K562 (cell line): Measurements from ENCODE around the gene CPSF7. TPM values are rescaled to one million over a fixed set of nuclear protein-coding genes. Genes with fewer than 3 reads are reported as not detected.

ENCODE experiments used
- CTBP1 ChIP-seq: fragments of 450-650 bp; IDR thresholded peaks from 2 replicates; pipeline ENCODE4 v1.6.1; 2016; ENCODE audit warnings: borderline replicate concordance
- ETS2 ChIP-seq: IDR thresholded peaks from 2 replicates; pipeline ENCODE4 v1.6.1; 2016; ENCODE audit warnings: borderline replicate concordance, missing genetic modification characterization, mild to moderate bottlenecking, moderate library complexity, missing compliant biosample characterization; ENCODE audit not compliant: poor library complexity, severe bottlenecking
- ETV6 ChIP-seq, 3 experiments: fragments of 150-350 bp in 1 of 3; sonication (generic) in 1 of 3; formaldehyde crosslinking in 1 of 3; IDR thresholded peaks; 2 replicates each; pipeline versions ENCODE4 v1.6.1 to v1.8.0; 2014 to 2022; ENCODE audit warnings: borderline replicate concordance in 2 of 3, low read depth in 2 of 3, antibody characterized with exemption in 1 of 3, low read length in 1 of 3, mild to moderate bottlenecking in 1 of 3, missing genetic modification reagents in 1 of 3
- FOXJ3 ChIP-seq: sonication (generic); formaldehyde crosslinking; IDR thresholded peaks from 2 replicates; pipeline ENCODE4 v1.4.0; 2020; ENCODE audit warnings: mild to moderate bottlenecking, missing genetic modification reagents
- NCOA1 ChIP-seq: fragments of 450-650 bp; IDR thresholded peaks from 2 replicates; pipeline ENCODE4 v1.6.1; 2016; ENCODE audit warnings: low read depth
- NR2C2 ChIP-seq, 2 experiments: fragments of 200-800 bp in 1 of 2; sonication (Bioruptor generic) in 1 of 2; sonication (generic) in 1 of 2; formaldehyde crosslinking in 1 of 2; IDR thresholded peaks; 2 replicates each; pipeline versions ENCODE4 v1.6.1 to v1.8.0; 2016 to 2022; ENCODE audit warnings: mild to moderate bottlenecking in 1 of 2, missing compliant biosample characterization in 1 of 2, missing genetic modification characterization in 1 of 2, missing genetic modification reagents in 1 of 2
- PHF20 ChIP-seq: fragments of 450-650 bp; IDR thresholded peaks from 2 replicates; pipeline ENCODE4 v1.6.1; 2018; ENCODE audit not compliant: partially characterized antibody
- RB1 ChIP-seq: fragments of 450-650 bp; IDR thresholded peaks from 2 replicates; pipeline ENCODE4 v1.6.1; 2017; ENCODE audit warnings: low read depth, mild to moderate bottlenecking
- RBBP5 ChIP-seq: fragments of 200-600 bp; sonication (generic); IDR thresholded peaks from 2 replicates; pipeline ENCODE4 v1.6.1; 2012; ENCODE audit warnings: borderline replicate concordance, mild to moderate bottlenecking, low read length, control low read depth, inconsistent platforms; ENCODE audit not compliant: insufficient read depth, poor library complexity, severe bottlenecking
- SMAD1 ChIP-seq: fragments of 150-350 bp; IDR thresholded peaks from 2 replicates; pipeline ENCODE4 v1.6.1; 2014; ENCODE audit warnings: low read length, low read depth; ENCODE audit not compliant: partially characterized antibody
- TBP ChIP-seq: optimal IDR thresholded peaks from 2 replicates; pipeline ENCODE3; 2011; ENCODE audit warnings: low read depth, low read length, improper control_type of control experiment
- TCF7L2 ChIP-seq: fragments of 150-350 bp; IDR thresholded peaks from 2 replicates; pipeline ENCODE4 v1.6.1; 2016; ENCODE audit warnings: low read depth, mild to moderate bottlenecking, low read length, moderate library complexity
- U2AF1 ChIP-seq: fragments of 200-400 bp; formaldehyde crosslinking; optimal IDR thresholded peaks from 2 replicates; pipeline ENCODE3; 2017; ENCODE audit warnings: mild to moderate bottlenecking, low read depth, low read length, moderate library complexity
- ZBTB11 ChIP-seq, 3 experiments: fragments of 200-800 bp in 1 of 3; fragments of 250-450 bp in 1 of 3; fragments of 450-650 bp in 1 of 3; sonication (Bioruptor Pico) in 1 of 3; sonication (Bioruptor generic) in 1 of 3; formaldehyde crosslinking in 1 of 3; IDR thresholded peaks; 2 replicates each; pipeline versions ENCODE4 v1.6.1 to v1.8.0; 2016 to 2022; ENCODE audit warnings: mild to moderate bottlenecking in 2 of 3, missing genetic modification characterization in 2 of 3, missing compliant biosample characterization in 1 of 3, moderate library complexity in 1 of 3
- ZFP1 ChIP-seq: fragments of 450-650 bp; formaldehyde crosslinking; IDR thresholded peaks from 2 replicates; pipeline ENCODE4 v1.4.0; 2020; ENCODE audit warnings: mild to moderate bottlenecking, mixed read lengths
- ZNF12 ChIP-seq: sonication (generic); formaldehyde crosslinking; IDR thresholded peaks from 2 replicates; pipeline ENCODE4 v1.4.0; 2020; ENCODE audit warnings: mild to moderate bottlenecking, missing genetic modification reagents
- ZNF232 ChIP-seq: sonication (generic); formaldehyde crosslinking; IDR thresholded peaks from 2 replicates; pipeline ENCODE4 v1.8.0; 2022; ENCODE audit warnings: mild to moderate bottlenecking, missing genetic modification reagents
- ZNF324 ChIP-seq: fragments of 250-450 bp; sonication (Bioruptor Pico); IDR thresholded peaks from 2 replicates; pipeline ENCODE4 v1.4.0; 2020; ENCODE audit warnings: mild to moderate bottlenecking
- ZNF644 ChIP-seq: fragments of 200-800 bp; sonication (Bioruptor generic); IDR thresholded peaks from 2 replicates; pipeline ENCODE4 v1.6.1; 2016; ENCODE audit warnings: low read depth, missing genetic modification characterization, missing compliant biosample characterization
- polyA plus RNA-seq, 8 experiments: library from polyadenylated mRNA; depleted of rRNA in 4 of 8; stranded (reverse) in 5 of 8; unstranded in 3 of 8; fragments of >200 nt; fragmentation: Nextera tagmentation in 2 of 8; fragmentation: Illumina TruSeq in 1 of 8; extraction: Ambion mirVana in 2 of 8; extraction: Trizol in 1 of 8; gene quantifications; 2 replicates each; pipeline versions ENCODE4 v1.2.1 to v1.2.3, GENCODE V29; 2011 to 2014; ENCODE audit warnings: inconsistent platforms in 1 of 8, missing spikeins in 1 of 8
- total RNA-seq, 7 experiments: library from RNA; depleted of rRNA in 6 of 7; stranded (reverse); fragments of >200 nt in 6 of 7; fragmentation: Illumina TruSeq in 2 of 7; extraction: Trizol in 2 of 7; gene quantifications; 2 replicates each; pipeline versions ENCODE4 v1.2.1 to v1.2.3, GENCODE V29; 2011 to 2021; ENCODE audit warnings: low replicate concordance in 1 of 7
- TF ChIP-seq, protein P1 (sequence below): sonication (generic); formaldehyde crosslinking; IDR thresholded peaks from 2 replicates; pipeline ENCODE4 v1.8.1; 2023; ENCODE audit warnings: mild to moderate bottlenecking, missing genetic modification reagents

Gene CPSF7
- total and polyA plus RNA-seq, 9 of the 15 experiments (the other 6 are each of a cell fraction or from before 2014, with no cell fraction given) = 14.8 to 104 (median 44.1) TPM

DNA sequence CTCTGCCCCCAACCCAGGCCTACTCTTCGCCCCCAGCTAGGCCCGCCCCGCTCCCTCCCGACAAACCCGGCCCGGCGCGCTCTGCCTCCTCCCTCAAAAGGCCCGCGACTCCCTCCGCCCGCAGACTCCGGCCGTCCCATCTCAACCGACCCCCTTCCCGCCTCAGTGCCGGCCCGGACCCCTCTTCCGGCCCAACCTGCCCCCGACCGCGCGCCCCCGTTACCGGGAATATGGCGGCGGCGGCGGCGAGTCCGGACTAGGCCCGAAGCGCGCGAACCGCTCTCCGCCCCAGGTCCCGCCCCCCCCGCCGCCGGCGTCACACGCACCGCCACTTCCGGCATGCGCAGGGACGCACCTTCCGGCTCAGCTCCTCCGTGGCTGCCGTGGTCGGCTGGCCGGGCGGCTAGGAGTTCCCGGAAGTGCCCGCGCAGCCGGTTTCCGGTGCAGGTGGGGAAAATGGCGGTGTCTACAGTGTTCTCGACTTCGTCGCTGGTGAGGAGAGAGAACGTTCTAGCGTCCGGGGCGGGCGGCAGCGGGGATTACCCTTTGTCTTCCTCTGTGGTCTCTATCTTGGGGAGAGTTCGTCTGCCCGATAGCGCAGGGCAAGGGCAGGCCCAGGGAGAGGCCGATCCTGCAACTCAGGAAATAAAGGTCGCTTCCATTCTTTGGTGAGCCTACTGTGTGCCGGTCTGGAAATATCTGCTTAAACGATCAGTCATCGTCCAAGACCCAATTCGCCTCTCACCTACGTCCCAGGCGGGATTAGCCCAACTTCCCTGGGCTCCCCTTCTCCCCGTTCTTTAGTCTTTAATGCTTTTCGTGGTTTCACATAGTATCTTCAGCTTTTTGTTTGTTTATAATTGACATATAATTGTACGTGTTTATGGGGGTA, at the start of gene CPSF7, which contains the start of gene SDHAF2 (continued):
- TF ChIP-seq ZBTB11 (CRISPR knock-in tag; IDR thresholded peaks at IDR 0.05) = peak; percentile 80 to 97 (median 95)
- TF ChIP-seq CTBP1 = no peak; the same call in 1 of the 2 replicates
- peak; percentile 92 for TF ChIP-seq TBP
- no peak for TF ChIP-seq FOXJ3 (CRISPR knock-in tag)
- peak; percentile 84 for TF ChIP-seq SMAD1
- TF ChIP-seq U2AF1 = peak; percentile 67
- TF ChIP-seq PHF20 = peak; percentile 88
- TF ChIP-seq, protein P1, sequence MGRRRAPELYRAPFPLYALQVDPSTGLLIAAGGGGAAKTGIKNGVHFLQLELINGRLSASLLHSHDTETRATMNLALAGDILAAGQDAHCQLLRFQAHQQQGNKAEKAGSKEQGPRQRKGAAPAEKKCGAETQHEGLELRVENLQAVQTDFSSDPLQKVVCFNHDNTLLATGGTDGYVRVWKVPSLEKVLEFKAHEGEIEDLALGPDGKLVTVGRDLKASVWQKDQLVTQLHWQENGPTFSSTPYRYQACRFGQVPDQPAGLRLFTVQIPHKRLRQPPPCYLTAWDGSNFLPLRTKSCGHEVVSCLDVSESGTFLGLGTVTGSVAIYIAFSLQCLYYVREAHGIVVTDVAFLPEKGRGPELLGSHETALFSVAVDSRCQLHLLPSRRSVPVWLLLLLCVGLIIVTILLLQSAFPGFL = no peak
- TF ChIP-seq NCOA1 = peak; percentile 55; the same call in 1 of the 2 replicates
- peak; percentile 42; the same call in 1 of the 2 replicates for TF ChIP-seq ZNF12 (CRISPR knock-in tag)
- TF ChIP-seq ZNF324 (CRISPR knock-in tag) = no peak
- no peak for TF ChIP-seq ZFP1
- peak; percentile 52; the same call in 1 of the 2 replicates for TF ChIP-seq TCF7L2
- peak; percentile 62; the same call in 1 of the 2 replicates for TF ChIP-seq ZNF232
- peak; percentile 59 for TF ChIP-seq RBBP5
- peak; percentile 21; the same call in 1 of the 2 replicates for TF ChIP-seq NR2C2 (CRISPR knock-in tag; IDR thresholded peaks at IDR 0.05)
- peak; percentile 77; the same call in 1 of the 2 replicates for TF ChIP-seq NR2C2 (tag; IDR thresholded peaks at IDR 0.05)
- TF ChIP-seq ETV6 (IDR thresholded peaks at IDR 0.05; ENCODE audit: borderline replicate concordance in 1 of 2, low read depth in 2 of 2, low read length in 1 of 2) = peak; percentile 82 to 92; a peak in 3 of 4 replicates
- TF ChIP-seq ETV6 (CRISPR knock-in tag; IDR thresholded peaks at IDR 0.05; ENCODE audit: borderline replicate concordance) = no peak
- peak; percentile 81 for TF ChIP-seq RB1
- 0 out of 2 replicates have a peak, but pooled peaks have one; percentile 56 for TF ChIP-seq ZNF644 (tag)
- no peak for TF ChIP-seq ETS2
